Endothelial cell of umbilical vein (primary cell): ENCODE results near the gene PARK7. TPM values are rescaled to one million over a fixed set of nuclear protein-coding genes. Genes with fewer than 3 reads are reported as not detected.

Experiments used
- BruUV-seq: library from RNA; stranded (reverse); fragments of 400-500 nt; replicated peaks from 2 replicates; lab custom pipeline; 2021; lab: Mats Ljungman, UMichigan
- CTCF ChIA-PET: fragments of 300-600, 350-600 bp; sonication (Branson Sonifier 250); formaldehyde crosslinking; loops from one replicate; lab custom pipeline; 2021; ENCODE audit warnings: antibody characterized with exemption, inconsistent platforms; lab: Charles Lee
- POLR2A ChIA-PET: fragments of 300-600, 350-600 bp; sonication (Branson Sonifier 250); formaldehyde crosslinking; loops from one replicate; lab custom pipeline; 2021; ENCODE audit warnings: antibody characterized with exemption, inconsistent platforms; lab: Charles Lee
- DNase-seq: peaks from one replicate; pipeline ENCODE4 v3.0.0-alpha.2; 2011; ENCODE audit warnings: low read depth, low spot score
- FAIRE-seq: peaks from 2 replicates; lab custom pipeline; 2011; peaks lifted over from hg19 to GRCh38; lab: Jason Lieb, UNC
- H2AFZ ChIP-seq: 2 replicates; pipeline ENCODE4 v1.6.0; 2012; ENCODE audit warnings: low read depth, low read length, control low read depth, inconsistent platforms
- H3K27ac ChIP-seq: 2 replicates; pipeline ENCODE4 v1.5.1; 2011; ENCODE audit warnings: low read depth, mild to moderate bottlenecking, control low read depth, low read length, moderate library complexity; ENCODE audit not compliant: insufficient read depth
- H3K27me3 ChIP-seq, 2 experiments: 2 replicates each; pipeline versions ENCODE4 v1.6.0 to v1.6.1; 2011; ENCODE audit warnings: low read length in 2 of 2, mixed read lengths in 1 of 2; ENCODE audit not compliant: control insufficient read depth in 2 of 2, insufficient read depth in 2 of 2
- H3K36me3 ChIP-seq, 2 experiments: 2 replicates in 1 of 2; 3 replicates in 1 of 2; pipeline ENCODE4 v1.5.1; 2011; ENCODE audit warnings: low read length in 2 of 2, mild to moderate bottlenecking in 1 of 2, moderate library complexity in 1 of 2; ENCODE audit not compliant: control insufficient read depth in 2 of 2, insufficient read depth in 2 of 2; ENCODE audit errors: extremely low read depth in 1 of 2
- H3K4me1 ChIP-seq: 3 replicates; pipeline ENCODE4 v1.5.1; 2011; ENCODE audit warnings: mild to moderate bottlenecking, low read length; ENCODE audit not compliant: control insufficient read depth, insufficient read depth; ENCODE audit errors: extremely low read depth
- H3K4me2 ChIP-seq: 2 replicates; pipeline ENCODE4 v1.6.1; 2011; ENCODE audit warnings: low read length, control low read depth, mixed read lengths; ENCODE audit not compliant: insufficient read depth
- H3K4me3 ChIP-seq, 3 experiments: fragments of 200-600 bp in 1 of 3; sonication (generic), shearing (Covaris generic) in 1 of 3; replicated peaks in 1 of 3; 2 replicates each; pipeline ENCODE4 v1.5.1; 2011 to 2016; ENCODE audit warnings: control low read depth in 3 of 3, low read length in 3 of 3, mild to moderate bottlenecking in 2 of 3, inconsistent platforms in 1 of 3, low read depth in 1 of 3, moderate library complexity in 1 of 3; ENCODE audit not compliant: insufficient read depth in 1 of 3
- H3K79me2 ChIP-seq: 2 replicates; pipeline ENCODE4 v1.6.0; 2012; ENCODE audit warnings: low read length, inconsistent platforms; ENCODE audit not compliant: control insufficient read depth, insufficient read depth
- H3K9ac ChIP-seq: replicated peaks from 2 replicates; pipeline ENCODE3; 2011; ENCODE audit warnings: low read length, control low read depth; ENCODE audit not compliant: insufficient read depth; ENCODE audit errors: extremely low read depth
- H3K9me1 ChIP-seq: replicated peaks from 3 replicates; pipeline ENCODE4 v1.6.0; 2011; ENCODE audit warnings: mild to moderate bottlenecking, low read length; ENCODE audit not compliant: control insufficient read depth, insufficient read depth; ENCODE audit errors: extremely low read depth
- H3K9me3 ChIP-seq: replicated peaks from 2 replicates; pipeline ENCODE4 v1.5.1; 2012; ENCODE audit warnings: low read length, inconsistent platforms; ENCODE audit not compliant: control insufficient read depth, insufficient read depth
- H4K20me1 ChIP-seq: replicated peaks from 2 replicates; pipeline ENCODE3; 2011; ENCODE audit warnings: mild to moderate bottlenecking, low read length; ENCODE audit not compliant: control insufficient read depth, insufficient read depth; ENCODE audit errors: extremely low read depth
- EZH2 ChIP-seq: IDR thresholded peaks from 2 replicates; pipeline ENCODE4 v1.6.1; 2012; ENCODE audit warnings: borderline replicate concordance, low read depth, mild to moderate bottlenecking, moderate library complexity, low read length, inconsistent platforms; ENCODE audit not compliant: severe bottlenecking
- FOS ChIP-seq: IDR thresholded peaks from 2 replicates; pipeline ENCODE4 v1.6.1; 2011; ENCODE audit warnings: mild to moderate bottlenecking, low read length, moderate library complexity, borderline replicate concordance; ENCODE audit not compliant: insufficient read depth
- GATA2 ChIP-seq: IDR thresholded peaks from 2 replicates; pipeline ENCODE4 v1.7.0; 2011; ENCODE audit warnings: low read depth, mild to moderate bottlenecking, moderate library complexity, mixed read lengths, low read length; ENCODE audit not compliant: insufficient read length, insufficient read depth
- JUN ChIP-seq: IDR thresholded peaks from 2 replicates; pipeline ENCODE4 v1.6.1; 2011; ENCODE audit warnings: borderline replicate concordance, low read depth; ENCODE audit not compliant: insufficient read length, insufficient read depth
- MAX ChIP-seq: IDR thresholded peaks from 2 replicates; pipeline ENCODE4 v1.6.1; 2011; ENCODE audit not compliant: insufficient read depth, insufficient read length
- MYC ChIP-seq: IDR thresholded peaks from one replicate; pipeline ENCODE4 v1.6.1; 2011; ENCODE audit warnings: mild to moderate bottlenecking, low read depth, low read length
- POLR2AphosphoS5 ChIP-seq: IDR thresholded peaks from 2 replicates; pipeline ENCODE4 v1.6.1; 2012; ENCODE audit warnings: low read depth, mild to moderate bottlenecking, control low read depth, low read length, moderate library complexity; ENCODE audit not compliant: insufficient read depth
- dilution Hi-C: fragments of 300-500 bp; cut with MboI; formaldehyde crosslinking; loops from one replicate; pipeline ENCODE4 v1.15.0; 2019; ENCODE audit warnings: low sequenced_read_pairs; ENCODE audit not compliant: extremely low pct_ligation_motif_present
- intact Hi-C: fragments of 100-400 bp; cut with micrococcal nuclease; formaldehyde crosslinking; loops from one replicate; pipeline ENCODE4 v1.10.0; 2022
- polyA plus RNA-seq, 4 experiments: library from polyadenylated mRNA; depleted of rRNA in 3 of 4; stranded (reverse) in 3 of 4; unstranded in 1 of 4; fragments of >200 nt; gene quantifications; 2 replicates each; pipeline versions ENCODE4 v1.2.1 to v1.2.3, GENCODE V29; 2011 to 2012; ENCODE audit warnings: missing spikeins in 1 of 4
- total RNA-seq: library from RNA; stranded (reverse); gene quantifications from 2 replicates; pipeline ENCODE4 v1.2.3, GENCODE V29; 2021
- TF ChIP-seq, protein P1 (sequence below), 2 donors: IDR thresholded peaks; 1 replicate in 1 of 2; 2 replicates in 1 of 2; pipeline ENCODE4 v1.5.1; 2011; ENCODE audit warnings: low read length in 2 of 2, mild to moderate bottlenecking in 2 of 2, moderate library complexity in 2 of 2, control low read depth in 1 of 2, inconsistent platforms in 1 of 2, low read depth in 1 of 2; ENCODE audit not compliant: insufficient read depth in 1 of 2; ENCODE audit errors: extremely low read depth in 1 of 2

The PARK7 gene
- total and polyA plus RNA-seq, 2 donors (not counting 3 experiments of a cell fraction or from before 2014, with no cell fraction given) = 203 to 294 TPM

- H4K20me1 ChIP-seq = peaks cover 2% of the 10 kb centered on the region
- ChIA-PET POLR2A (no interaction called here), CTCF (interaction anchor here (1.6 kb wide), 1 partner anchor 48 kb away, joined by 4 read pairs; no protein-coding TSS in a partner anchor)
- DNase-seq (no peak), FAIRE-seq (no peak)
- no peak for TF ChIP-seq FOS
- TF ChIP-seq GATA2 = no peak
- no peak for TF ChIP-seq POLR2AphosphoS5
- no peak for TF ChIP-seq MYC
- TF ChIP-seq, protein P1, sequence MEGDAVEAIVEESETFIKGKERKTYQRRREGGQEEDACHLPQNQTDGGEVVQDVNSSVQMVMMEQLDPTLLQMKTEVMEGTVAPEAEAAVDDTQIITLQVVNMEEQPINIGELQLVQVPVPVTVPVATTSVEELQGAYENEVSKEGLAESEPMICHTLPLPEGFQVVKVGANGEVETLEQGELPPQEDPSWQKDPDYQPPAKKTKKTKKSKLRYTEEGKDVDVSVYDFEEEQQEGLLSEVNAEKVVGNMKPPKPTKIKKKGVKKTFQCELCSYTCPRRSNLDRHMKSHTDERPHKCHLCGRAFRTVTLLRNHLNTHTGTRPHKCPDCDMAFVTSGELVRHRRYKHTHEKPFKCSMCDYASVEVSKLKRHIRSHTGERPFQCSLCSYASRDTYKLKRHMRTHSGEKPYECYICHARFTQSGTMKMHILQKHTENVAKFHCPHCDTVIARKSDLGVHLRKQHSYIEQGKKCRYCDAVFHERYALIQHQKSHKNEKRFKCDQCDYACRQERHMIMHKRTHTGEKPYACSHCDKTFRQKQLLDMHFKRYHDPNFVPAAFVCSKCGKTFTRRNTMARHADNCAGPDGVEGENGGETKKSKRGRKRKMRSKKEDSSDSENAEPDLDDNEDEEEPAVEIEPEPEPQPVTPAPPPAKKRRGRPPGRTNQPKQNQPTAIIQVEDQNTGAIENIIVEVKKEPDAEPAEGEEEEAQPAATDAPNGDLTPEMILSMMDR (IDR thresholded peaks at IDR 0.05; ENCODE audit: extremely low read depth in 1 of 2, insufficient read depth in 1 of 2, low read depth in 1 of 2, low read length in 2 of 2) = no peak
- no peak for TF ChIP-seq MAX
- TF ChIP-seq EZH2 = no peak
- no peak for TF ChIP-seq JUN
- peaks cover 2% of the 10 kb centered on the region for H3K4me1 ChIP-seq
- H3K9me1 ChIP-seq = no peaks in the 10 kb centered on the region
- BruUV-seq = no TSS peak
- intact Hi-C loops (no loop called here), dilution Hi-C loops (no loop called here)
- H3K27ac ChIP-seq = no peak overlapping the region
- H3K36me3 ChIP-seq = peaks cover 29 to 33% of the 10 kb centered on the region in 2 experiments
- H3K4me3 ChIP-seq = no peak overlapping the region
- no peaks in the 10 kb centered on the region for H3K27me3 ChIP-seq
- H3K9ac ChIP-seq = no peak overlapping the region
- no peak overlapping the region for H3K4me2 ChIP-seq
- peaks cover 36% of the 10 kb centered on the region for H3K79me2 ChIP-seq
- H2AFZ ChIP-seq = no peak overlapping the region
- no peaks in the 10 kb centered on the region for H3K9me3 ChIP-seq
Measured at GRCh38 chr1:7967651-7968050, 6.1 kb downstream of the PARK7 start.
